HepG2 (cell line): ENCODE measurements around the gene MAPRE3. TPM values are rescaled to one million over a fixed set of nuclear protein-coding genes. Genes with fewer than 3 reads are reported as not detected.

Source experiments
- CREB3 ChIP-seq: sonication (generic); formaldehyde crosslinking; IDR thresholded peaks from 2 replicates; pipeline ENCODE4 v1.5.0; 2020; ENCODE audit warnings: missing genetic modification reagents
- FOSL1 ChIP-seq: sonication (generic); formaldehyde crosslinking; IDR thresholded peaks from 2 replicates; pipeline ENCODE4 v1.9.0; 2021; ENCODE audit warnings: missing genetic modification reagents, borderline replicate concordance
- NPAS2 ChIP-seq: sonication (generic); formaldehyde crosslinking; IDR thresholded peaks from 2 replicates; pipeline ENCODE4 v1.8.0; 2022; ENCODE audit warnings: mild to moderate bottlenecking, missing genetic modification reagents, borderline replicate concordance
- PAXIP1 ChIP-seq: sonication (generic); formaldehyde crosslinking; conservative IDR thresholded peaks from 2 replicates; pipeline ENCODE4 v1.4.0; 2020; ENCODE audit warnings: mild to moderate bottlenecking, missing genetic modification reagents, moderate library complexity
- SNRNP70 ChIP-seq: fragments of 200-400 bp; formaldehyde crosslinking; IDR thresholded peaks from 2 replicates; pipeline ENCODE4 v1.6.1; 2017; ENCODE audit warnings: mild to moderate bottlenecking, low read depth, low read length, moderate library complexity
- ZBTB21 ChIP-seq: sonication (generic); formaldehyde crosslinking; IDR thresholded peaks from 2 replicates; pipeline ENCODE4 v1.4.0; 2020; ENCODE audit warnings: missing genetic modification reagents
- ZBTB40 ChIP-seq, 2 experiments: fragments of 450-650 bp in 1 of 2; sonication (generic) in 1 of 2; formaldehyde crosslinking in 1 of 2; IDR thresholded peaks; 2 replicates each; pipeline versions ENCODE4 v1.6.1 to v1.8.0; 2016 to 2022; ENCODE audit warnings: antibody characterized with exemption in 1 of 2, mild to moderate bottlenecking in 1 of 2, missing genetic modification reagents in 1 of 2
- ZNF326 ChIP-seq: sonication (generic); formaldehyde crosslinking; IDR thresholded peaks from 2 replicates; pipeline ENCODE4 v1.4.0; 2020; ENCODE audit warnings: missing genetic modification reagents, borderline replicate concordance
- ZNF350 ChIP-seq: sonication (generic); formaldehyde crosslinking; IDR thresholded peaks from 2 replicates; pipeline ENCODE4 v1.4.0; 2020; ENCODE audit warnings: mild to moderate bottlenecking, low read depth, missing genetic modification reagents, borderline replicate concordance
- ZNF569 ChIP-seq: sonication (generic); formaldehyde crosslinking; IDR thresholded peaks from 2 replicates; pipeline ENCODE4 v1.5.0; 2020; ENCODE audit warnings: mild to moderate bottlenecking, missing genetic modification reagents, moderate library complexity, borderline replicate concordance
- ZNF713 ChIP-seq: sonication (generic); formaldehyde crosslinking; IDR thresholded peaks from 2 replicates; pipeline ENCODE4 v1.4.0; 2020; ENCODE audit warnings: mild to moderate bottlenecking, missing genetic modification reagents
- ZSCAN12 ChIP-seq: sonication (generic); formaldehyde crosslinking; IDR thresholded peaks from 2 replicates; pipeline ENCODE4 v1.9.0; 2021; ENCODE audit warnings: mild to moderate bottlenecking, missing genetic modification reagents
- polyA plus RNA-seq, 8 experiments: library from polyadenylated mRNA; depleted of rRNA in 3 of 8; stranded (reverse) in 7 of 8; unstranded in 1 of 8; fragments of >200 nt; fragmentation: Illumina TruSeq in 4 of 8; extraction: Trizol in 4 of 8; gene quantifications; 2 replicates each; pipeline versions ENCODE4 v1.2.1 to v1.2.3, GENCODE V29; 2011 to 2016; ENCODE audit warnings: low read depth in 4 of 8, missing spikeins in 1 of 8, mixed read lengths in 1 of 8; ENCODE audit not compliant: insufficient read depth in 1 of 8
- total RNA-seq, 5 experiments: library from RNA; depleted of rRNA; stranded (reverse); fragments of >200 nt; fragmentation: Illumina TruSeq; extraction: Trizol; gene quantifications; 2 replicates each; pipeline ENCODE4 v1.2.3, GENCODE V29; 2016; ENCODE audit warnings: low read depth in 1 of 5

The MAPRE3 gene
- total and polyA plus RNA-seq, 2 of the 13 experiments (the other 11 are each of a cell fraction or from before 2014, with no cell fraction given) = 0.31 to 0.91 TPM

- no peak for TF ChIP-seq FOSL1 (CRISPR knock-in tag)
- no peak; the same call in 1 of the 2 replicates for TF ChIP-seq CREB3
- no peak for TF ChIP-seq SNRNP70
- TF ChIP-seq ZBTB40 (IDR thresholded peaks at IDR 0.05) = peak; percentile 52; the same call in 1 of the 2 replicates
- no peak; the same call in 1 of the 2 replicates for TF ChIP-seq ZBTB40 (CRISPR knock-in tag; IDR thresholded peaks at IDR 0.05)
- no peak for TF ChIP-seq ZNF326
- peak; percentile 93 for TF ChIP-seq ZBTB21 (CRISPR knock-in tag)
- TF ChIP-seq ZNF350 (CRISPR knock-in tag) = no peak; the same call in 1 of the 2 replicates
- 0 out of 2 replicates have a peak, but pooled peaks have one; percentile 18 for TF ChIP-seq ZSCAN12 (CRISPR knock-in tag)
- no peak for TF ChIP-seq NPAS2 (CRISPR knock-in tag)
- TF ChIP-seq ZNF569 = no peak
- no peak; the same call in 1 of the 2 replicates for TF ChIP-seq PAXIP1
- no peak for TF ChIP-seq ZNF713 (CRISPR knock-in tag)
These were observed 101.0 kb downstream of the MAPRE3 start, which contains the start of gene OST4 (continued) for GRCh38 chr2:27071277-27071989.
